AML-193 (cell line): ENCODE measurements around the gene NME9.

Source experiments
- DNase-seq, 2 experiments: peaks; one replicate each; lab custom pipeline; 2025; lab: John Stamatoyannopoulos, UW

Gene NME9

GRCh38 chr3:138362538-138362937, 32.9 kb upstream of the NME9 start:
- no peak for DNase-seq

DNA sequence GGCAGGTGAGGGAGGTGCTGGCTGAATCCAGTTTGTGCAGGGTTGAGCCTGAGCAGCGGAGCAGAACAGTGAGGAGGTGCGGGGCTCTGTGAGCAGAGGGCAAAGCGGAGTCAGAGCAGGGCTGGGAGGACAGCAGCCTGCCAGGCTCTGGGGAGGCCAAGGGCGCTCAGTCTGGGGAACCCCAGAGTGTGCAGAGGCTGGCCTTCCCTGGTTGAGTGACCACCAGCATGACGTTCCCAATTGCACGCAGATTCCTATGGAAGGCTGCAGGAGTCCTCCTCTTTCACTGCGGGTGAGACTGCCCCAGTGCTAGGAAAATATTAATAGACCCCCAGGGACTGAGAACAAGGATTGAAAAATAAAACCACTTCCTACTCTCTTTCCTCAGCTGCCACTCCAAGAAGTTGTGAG, 31.9 kb upstream of the NME9 start:
- no peak for DNase-seq

DNA sequence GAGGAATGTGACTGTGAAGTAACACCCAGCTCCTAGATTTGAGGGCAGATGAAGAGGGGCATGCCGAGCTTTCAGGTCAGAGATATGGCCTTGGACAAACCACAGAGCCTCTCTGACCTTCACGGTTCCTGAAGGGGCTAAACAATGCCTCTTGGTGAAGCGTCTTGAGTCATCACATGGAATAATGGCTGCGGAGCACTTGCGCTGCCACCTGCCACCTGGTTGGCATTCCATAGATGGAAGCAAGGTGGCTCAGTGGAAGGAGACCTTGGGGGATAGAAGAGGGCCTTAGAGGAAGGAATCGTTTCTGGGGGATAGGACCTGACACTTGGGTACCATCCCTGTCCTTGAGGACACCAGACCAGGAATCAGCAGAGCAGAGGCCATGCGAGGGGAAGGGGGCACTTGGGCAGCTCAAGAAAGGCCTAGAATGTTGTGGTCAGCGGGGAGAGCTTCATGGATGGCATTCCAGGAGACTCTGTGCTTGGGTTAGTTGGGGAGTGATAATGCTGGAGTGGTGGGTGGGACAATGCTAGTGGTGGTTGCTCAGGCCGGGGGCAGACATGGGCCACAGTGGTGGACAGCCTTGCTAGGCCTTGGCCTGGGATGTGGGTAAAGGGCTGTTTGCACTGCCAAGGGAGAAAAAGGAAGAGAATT, 31.3 kb upstream of the NME9 start:
- no peak for DNase-seq

GRCh38 chr3:138359919-138360868, 30.5 kb upstream of the NME9 start:
- DNase-seq: no peak

- DNase-seq: no peak
These were observed 29.7 kb upstream of the NME9 start for GRCh38 chr3:138359148-138359918.

- no peak for DNase-seq
These were observed 27.2 kb upstream of the NME9 start for GRCh38 chr3:138356730-138357405.

DNA sequence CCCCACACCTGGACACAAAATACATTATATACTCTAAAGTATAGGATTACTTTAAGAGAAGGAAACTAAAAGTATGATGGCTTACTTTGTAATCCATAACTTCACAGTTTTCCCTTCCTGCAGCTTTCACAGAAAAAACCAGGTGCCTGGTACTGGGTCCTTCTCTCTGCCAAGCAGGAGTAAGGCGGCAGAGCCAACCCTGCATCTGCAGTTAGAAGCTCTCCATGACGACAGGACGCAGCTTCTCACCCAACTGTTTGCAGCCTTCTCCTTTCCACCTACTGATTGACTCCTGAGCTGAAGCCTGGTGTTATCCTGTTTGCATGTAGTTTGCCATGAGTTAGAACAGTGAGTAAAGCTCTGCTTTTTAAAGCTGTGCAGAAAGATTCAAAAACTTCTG, 25.4 kb upstream of the NME9 start:
- DNase-seq: no peak

GRCh38 chr3:138354376-138354775, 24.7 kb upstream of the NME9 start:
- DNase-seq: no peak

- no peak for DNase-seq
These were observed 22.4 kb upstream of the NME9 start for GRCh38 chr3:138351916-138352550.

GRCh38 chr3:138351151-138351550, 21.5 kb upstream of the NME9 start:
- DNase-seq: no peak

DNA sequence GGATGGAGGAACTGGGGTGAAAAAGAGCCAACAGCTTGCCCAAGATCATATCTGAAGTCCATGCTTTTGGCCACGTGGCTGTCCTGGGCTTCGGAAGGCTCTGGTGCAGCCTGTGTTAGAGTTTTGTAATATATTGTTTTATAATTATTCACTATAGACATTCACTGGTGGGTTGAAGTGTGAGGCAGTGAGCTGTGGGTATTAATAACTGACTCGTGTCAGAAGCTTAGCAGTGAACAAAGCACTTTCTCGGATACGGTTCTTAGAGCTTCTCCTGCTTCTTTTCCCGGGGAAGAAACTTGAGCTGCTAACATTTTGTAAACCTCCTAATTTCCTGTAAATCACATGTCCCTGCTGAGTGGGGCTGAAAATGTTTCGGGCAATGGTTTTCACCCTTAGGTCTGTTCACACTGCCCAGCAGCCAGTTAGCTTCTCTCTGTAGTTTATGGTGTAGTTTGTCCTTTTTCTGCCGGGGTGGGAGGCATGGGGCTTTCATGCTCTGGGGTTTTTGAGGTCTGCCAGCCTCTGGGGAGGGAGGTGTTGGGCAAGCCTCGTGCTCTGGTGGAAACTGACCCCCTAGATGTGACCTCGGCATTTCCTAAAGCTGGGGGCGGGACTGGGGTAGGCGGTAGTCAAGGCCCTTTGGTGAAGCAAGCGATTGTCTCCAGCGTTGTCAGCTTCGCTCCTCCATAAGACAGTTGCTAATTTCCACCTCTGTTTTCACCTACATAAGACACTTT, 20.4 kb upstream of the NME9 start:
- DNase-seq: peak; percentile 32 to 36

DNA sequence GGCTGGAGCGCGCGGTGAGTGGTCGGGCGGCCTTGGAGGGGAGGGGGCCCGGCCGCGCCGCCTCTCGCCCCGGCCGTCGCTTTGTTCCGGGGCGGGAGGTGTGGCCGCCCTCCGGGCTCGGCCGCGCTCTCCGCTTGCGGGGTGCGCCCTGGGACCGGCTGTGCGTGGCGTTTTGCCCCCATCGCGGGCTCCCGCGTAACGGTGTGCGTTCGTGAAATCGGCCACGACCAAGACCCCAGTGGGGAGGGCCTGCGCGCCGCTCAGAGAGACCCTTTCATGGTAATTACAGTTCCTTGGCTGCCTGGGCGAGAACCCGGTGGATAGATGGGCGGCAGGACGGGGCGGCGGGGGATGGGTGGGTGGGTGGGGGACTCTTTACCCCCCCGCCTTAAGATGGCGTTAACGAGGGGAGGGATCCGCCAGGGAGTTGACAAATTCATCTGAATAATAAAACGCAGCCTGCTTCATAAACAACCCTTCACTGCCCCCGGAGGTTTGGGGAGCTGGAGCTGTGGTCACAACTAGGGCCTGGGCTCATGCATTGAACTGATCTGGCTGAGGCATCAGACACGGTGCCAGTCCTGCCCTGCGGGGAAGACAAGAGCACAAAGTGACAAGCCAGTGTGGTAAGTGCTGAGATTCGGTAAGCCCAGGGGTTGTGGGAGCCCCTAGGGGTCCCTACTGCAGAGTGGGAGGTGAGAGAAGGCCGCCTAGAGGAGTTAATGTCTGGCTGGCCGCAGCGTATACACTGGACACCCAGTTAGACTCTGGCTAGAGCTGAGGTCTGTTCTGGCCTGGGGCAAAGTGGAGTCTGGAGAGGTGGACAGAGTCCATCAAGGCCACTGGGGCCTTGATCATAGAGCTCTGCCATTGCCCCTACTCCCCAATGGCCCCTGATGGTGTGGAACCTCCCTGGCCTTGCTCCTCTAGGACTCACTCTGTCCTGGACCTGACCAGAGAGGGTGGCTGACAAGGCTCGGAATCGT, 19.4 kb upstream of the NME9 start:
- DNase-seq: no peak

DNA sequence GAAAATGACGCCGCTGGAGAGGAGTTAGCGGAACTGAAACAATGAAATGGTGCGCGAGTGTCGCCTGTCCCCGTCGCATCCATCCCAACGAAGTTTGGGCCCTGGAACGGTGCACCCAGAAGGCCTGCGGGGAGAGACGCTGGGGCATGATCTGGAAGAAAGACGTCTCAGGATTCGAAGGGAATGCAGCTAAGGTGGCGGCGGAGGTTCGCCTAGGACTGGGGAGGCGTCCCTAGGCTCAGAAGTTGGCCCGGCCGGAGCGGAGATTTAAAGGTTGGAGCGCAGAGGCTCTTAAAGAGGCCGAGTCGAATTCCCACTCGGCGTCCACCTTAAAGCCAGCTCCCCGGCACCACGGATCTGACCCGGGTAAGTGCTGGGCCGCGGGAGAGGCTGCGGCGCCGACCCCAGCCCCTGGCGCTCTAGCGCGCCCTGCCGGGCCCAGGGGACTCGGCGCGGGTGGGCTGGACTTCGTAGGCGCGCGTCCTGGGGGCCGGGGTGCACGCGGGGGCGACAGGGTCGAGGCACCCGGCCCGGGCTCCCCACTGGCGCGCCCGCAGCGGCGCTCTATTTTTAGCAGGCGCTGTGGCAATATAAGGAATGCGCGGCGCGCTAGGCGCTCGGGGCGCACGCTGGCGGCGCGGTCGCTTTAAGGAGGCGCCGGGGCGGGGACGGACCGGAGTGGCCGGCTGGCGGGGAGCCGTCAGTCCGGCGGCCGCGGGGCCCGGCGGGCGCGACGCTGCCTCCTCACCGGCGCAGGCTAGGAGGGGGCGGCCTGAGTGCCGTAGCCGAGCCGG, 18.5 kb upstream of the NME9 start, which contains the start of gene MRAS:
Gene MRAS (plus strand): TSS at position 620 of the 794 bp plus-strand sequence. CDS start 24,305 bp downstream, outside the sequence.
- no peak for DNase-seq

- no peak for DNase-seq
These were observed 15.1 kb upstream of the NME9 start for GRCh38 chr3:138344754-138345153.

GRCh38 chr3:138340511-138340910, 10.9 kb upstream of the NME9 start:
- no peak for DNase-seq

DNA sequence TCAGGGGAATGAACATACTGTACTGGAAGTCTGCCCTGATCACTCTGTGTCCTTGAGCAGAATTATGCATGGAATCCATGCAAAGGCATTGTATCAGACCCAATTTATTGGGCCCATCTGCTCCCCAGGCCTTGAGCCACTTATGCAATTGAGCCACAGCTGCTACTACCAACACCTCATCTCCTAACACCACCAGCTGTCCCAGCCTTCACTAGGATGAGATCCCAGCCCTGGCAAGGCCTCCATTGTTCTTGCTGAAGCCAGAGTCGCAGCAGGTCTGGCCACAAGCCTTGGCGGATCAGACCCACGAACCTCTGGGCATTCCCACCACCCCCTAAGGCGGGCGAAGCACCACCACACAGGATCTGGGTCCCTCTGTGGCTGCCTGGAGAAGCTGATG, 9.2 kb upstream of the NME9 start:
- DNase-seq: no peak

- no peak for DNase-seq
These were observed 8.6 kb upstream of the NME9 start for GRCh38 chr3:138338244-138338643.

GRCh38 chr3:138336454-138336999, 6.9 kb upstream of the NME9 start:
- DNase-seq: no peak
